ENCODE results near the gene SSTR4. TPM values are rescaled to one million over a fixed set of nuclear protein-coding genes. Genes with fewer than 3 reads are reported as not detected.

SSTR4 gene
- total and polyA plus RNA-seq, 2 donors from 2014 or later, result not detected

- no peak overlapping the region for H3K9ac ChIP-seq (ENCODE audit: low read length in 3 of 3)
- no peak for TF ChIP-seq CTCF (IDR thresholded peaks at IDR 0.05; ENCODE audit: borderline replicate concordance, extremely low read depth, insufficient read depth)
- H3K27me3 ChIP-seq (ENCODE audit: control insufficient read depth, insufficient read depth, low read length), result no peaks in the 10 kb centered on the region
- H3K4me1 ChIP-seq (ENCODE audit: control insufficient read depth in 2 of 3, insufficient read depth in 2 of 3, low read depth in 1 of 3, low read length in 3 of 3), result no peaks in the 10 kb centered on the region
- no peak overlapping the region for H3K4me3 ChIP-seq (ENCODE audit: low read length in 3 of 3)
- H3K36me3 ChIP-seq (ENCODE audit: control insufficient read depth in 2 of 3, insufficient read depth in 3 of 3, low read length in 3 of 3), result no peaks in the 10 kb centered on the region
- no peak for DNase-seq
- H3K27ac ChIP-seq (ENCODE audit: low read depth in 2 of 2, low read length in 2 of 2), result no peak overlapping the region
- no peak for FAIRE-seq
- intact Hi-C loops (cut with DNase I), result no loop called here
- H3K9me3 ChIP-seq (ENCODE audit: control insufficient read depth in 2 of 3, insufficient read depth in 1 of 3, low read length in 3 of 3), result peaks cover 0 to 2% (median 0%) of the 10 kb centered on the region in 3 donors
Observed at GRCh38 chr20:22993823-22994222, 41.3 kb upstream of the SSTR4 start.

- peaks cover 0 to 2% (median 0%) of the 10 kb centered on the region in 3 donors for H3K9me3 ChIP-seq (ENCODE audit: control insufficient read depth in 2 of 3, insufficient read depth in 1 of 3, low read length in 3 of 3)
- H3K4me3 ChIP-seq (ENCODE audit: low read length in 3 of 3), result no peak overlapping the region
- no peak for TF ChIP-seq CTCF (IDR thresholded peaks at IDR 0.05; ENCODE audit: borderline replicate concordance, extremely low read depth, insufficient read depth)
- no peak for FAIRE-seq
- no peak overlapping the region for H3K9ac ChIP-seq (ENCODE audit: low read length in 3 of 3)
- intact Hi-C loops (cut with DNase I), result no loop called here
- no peak for DNase-seq
- no peaks in the 10 kb centered on the region for H3K27me3 ChIP-seq (ENCODE audit: control insufficient read depth, insufficient read depth, low read length)
- no peak overlapping the region for H3K27ac ChIP-seq (ENCODE audit: low read depth in 2 of 2, low read length in 2 of 2)
- no peaks in the 10 kb centered on the region for H3K4me1 ChIP-seq (ENCODE audit: control insufficient read depth in 2 of 3, insufficient read depth in 2 of 3, low read depth in 1 of 3, low read length in 3 of 3)
- no peaks in the 10 kb centered on the region for H3K36me3 ChIP-seq (ENCODE audit: control insufficient read depth in 2 of 3, insufficient read depth in 3 of 3, low read length in 3 of 3)
Observed at GRCh38 chr20:22995923-22996322, 39.2 kb upstream of the SSTR4 start.

GRCh38 chr20:22998476-22998875 is 36.6 kb upstream of the SSTR4 start:
- peaks cover 0 to 2% (median 0%) of the 10 kb centered on the region in 3 donors for H3K9me3 ChIP-seq (ENCODE audit: control insufficient read depth in 2 of 3, insufficient read depth in 1 of 3, low read length in 3 of 3)
- DNase-seq (no peak), FAIRE-seq (no peak)
- intact Hi-C loops (cut with DNase I), result no loop called here
- no peak overlapping the region for H3K4me3 ChIP-seq (ENCODE audit: low read length in 3 of 3)
- H3K27me3 ChIP-seq (ENCODE audit: control insufficient read depth, insufficient read depth, low read length), result no peaks in the 10 kb centered on the region
- no peaks in the 10 kb centered on the region for H3K4me1 ChIP-seq (ENCODE audit: control insufficient read depth in 2 of 3, insufficient read depth in 2 of 3, low read depth in 1 of 3, low read length in 3 of 3)
- H3K9ac ChIP-seq (ENCODE audit: low read length in 3 of 3), result no peak overlapping the region
- no peak for TF ChIP-seq CTCF (IDR thresholded peaks at IDR 0.05; ENCODE audit: borderline replicate concordance, extremely low read depth, insufficient read depth)
- no peak overlapping the region for H3K27ac ChIP-seq (ENCODE audit: low read depth in 2 of 2, low read length in 2 of 2)
- H3K36me3 ChIP-seq (ENCODE audit: control insufficient read depth in 2 of 3, insufficient read depth in 3 of 3, low read length in 3 of 3), result no peaks in the 10 kb centered on the region

- intact Hi-C loops (cut with DNase I), result no loop called here
- H3K27ac ChIP-seq (ENCODE audit: low read depth in 2 of 2, low read length in 2 of 2), result no peak overlapping the region
- no peaks in the 10 kb centered on the region for H3K4me1 ChIP-seq (ENCODE audit: control insufficient read depth in 2 of 3, insufficient read depth in 2 of 3, low read depth in 1 of 3, low read length in 3 of 3)
- no peak overlapping the region for H3K9ac ChIP-seq (ENCODE audit: low read length in 3 of 3)
- H3K4me3 ChIP-seq (ENCODE audit: low read length in 3 of 3), result no peak overlapping the region
- DNase-seq, result no peak
- no peaks in the 10 kb centered on the region for H3K36me3 ChIP-seq (ENCODE audit: control insufficient read depth in 2 of 3, insufficient read depth in 3 of 3, low read length in 3 of 3)
- FAIRE-seq, result no peak
- no peaks in the 10 kb centered on the region for H3K9me3 ChIP-seq (ENCODE audit: control insufficient read depth in 2 of 3, insufficient read depth in 1 of 3, low read length in 3 of 3)
- no peak for TF ChIP-seq CTCF (IDR thresholded peaks at IDR 0.05; ENCODE audit: borderline replicate concordance, extremely low read depth, insufficient read depth)
- no peaks in the 10 kb centered on the region for H3K27me3 ChIP-seq (ENCODE audit: control insufficient read depth, insufficient read depth, low read length)
Observed at GRCh38 chr20:22999756-23000155, 35.4 kb upstream of the SSTR4 start.
